Liver (tissue), 9 donors: Measurements from ENCODE around the gene PSPC1. TPM values are rescaled to one million over a fixed set of nuclear protein-coding genes. Genes with fewer than 3 reads are reported as not detected.

Experiments
- DNase-seq: peaks from one replicate; pipeline ENCODE4 v3.0.0-alpha.2; 2017; ENCODE audit warnings: low spot score
- H3K27ac ChIP-seq, 2 donors: one replicate each; pipeline ENCODE4 v1.7.0; 2013; ENCODE audit warnings: inconsistent platforms in 2 of 2, low read length in 2 of 2, control low read depth in 1 of 2, low read depth in 1 of 2, mild to moderate bottlenecking in 1 of 2
- H3K27me3 ChIP-seq, 4 donors: one replicate each; pipeline versions ENCODE4 v1.6.1 to v1.7.0; 2013; ENCODE audit warnings: low read length in 3 of 4, inconsistent platforms in 1 of 4, mild to moderate bottlenecking in 1 of 4, moderate library complexity in 1 of 4; ENCODE audit not compliant: control insufficient read depth in 4 of 4, insufficient read depth in 4 of 4
- H3K36me3 ChIP-seq, 4 donors: one replicate each; pipeline versions ENCODE4 v1.6.1 to v1.7.0; 2013; ENCODE audit warnings: low read length in 3 of 4, mild to moderate bottlenecking in 3 of 4, low read depth in 1 of 4, moderate library complexity in 1 of 4; ENCODE audit not compliant: control insufficient read depth in 4 of 4, insufficient read depth in 3 of 4
- H3K4me1 ChIP-seq, 4 donors: one replicate each; pipeline versions ENCODE4 v1.6.1 to v1.7.0; 2013; ENCODE audit warnings: low read length in 3 of 4, mild to moderate bottlenecking in 3 of 4, moderate library complexity in 1 of 4; ENCODE audit not compliant: control insufficient read depth in 4 of 4, insufficient read depth in 4 of 4
- H3K4me3 ChIP-seq, 3 donors: one replicate each; pipeline versions ENCODE4 v1.6.1 to v1.7.0; 2013; ENCODE audit warnings: low read length in 3 of 3, control low read depth in 1 of 3, low read depth in 1 of 3, mild to moderate bottlenecking in 1 of 3
- H3K9ac ChIP-seq, 2 donors: one replicate each; pipeline ENCODE4 v1.7.0; 2013; ENCODE audit warnings: low read length in 2 of 2, mild to moderate bottlenecking in 2 of 2, moderate library complexity in 2 of 2, control low read depth in 1 of 2, low read depth in 1 of 2
- H3K9me3 ChIP-seq, 4 donors: one replicate each; pipeline versions ENCODE4 v1.6.1 to v1.7.0; 2013; ENCODE audit warnings: low read length in 3 of 4; ENCODE audit not compliant: control insufficient read depth in 4 of 4
- EGR1 ChIP-seq, 2 donors: IDR thresholded peaks; 2 replicates each; pipeline ENCODE4 v1.6.1; 2016 to 2018; ENCODE audit warnings: antibody characterized with exemption in 2 of 2, low read depth in 2 of 2
- FOXA1 ChIP-seq: IDR thresholded peaks from 2 replicates; pipeline ENCODE4 v1.6.1; 2016; ENCODE audit warnings: antibody characterized with exemption
- FOXA2 ChIP-seq: IDR thresholded peaks from 2 replicates; pipeline ENCODE4 v1.6.1; 2016; ENCODE audit warnings: antibody characterized with exemption
- GABPA ChIP-seq, 2 donors: IDR thresholded peaks in 1 of 2; conservative IDR thresholded peaks in 1 of 2; 2 replicates each; pipeline ENCODE4 v1.6.1; 2016; ENCODE audit warnings: antibody characterized with exemption in 2 of 2, mild to moderate bottlenecking in 1 of 2, moderate library complexity in 1 of 2
- HNF4A ChIP-seq, 2 donors: conservative IDR thresholded peaks; 2 replicates each; pipeline ENCODE4 v1.6.1; 2016; ENCODE audit warnings: antibody characterized with exemption in 2 of 2, mild to moderate bottlenecking in 2 of 2
- JUND ChIP-seq, 2 donors: IDR thresholded peaks; 2 replicates each; pipeline ENCODE4 v1.6.1; 2016; ENCODE audit warnings: antibody characterized with exemption in 2 of 2
- MAX ChIP-seq: IDR thresholded peaks from 2 replicates; pipeline ENCODE4 v1.6.1; 2016; ENCODE audit warnings: antibody characterized with exemption
- NR2F2 ChIP-seq: IDR thresholded peaks from 2 replicates; pipeline ENCODE4 v1.6.1; 2016; ENCODE audit warnings: antibody characterized with exemption
- RAD21 ChIP-seq, 2 donors: IDR thresholded peaks; 2 replicates each; pipeline ENCODE4 v1.6.1; 2016; ENCODE audit warnings: antibody characterized with exemption in 2 of 2, mild to moderate bottlenecking in 2 of 2
- REST ChIP-seq: IDR thresholded peaks from 2 replicates; pipeline ENCODE4 v1.6.1; 2016; ENCODE audit warnings: antibody characterized with exemption, mild to moderate bottlenecking
- RXRA ChIP-seq, 2 donors: IDR thresholded peaks; 2 replicates each; pipeline ENCODE4 v1.6.1; 2017 to 2018; ENCODE audit warnings: antibody characterized with exemption in 2 of 2, mild to moderate bottlenecking in 1 of 2
- SP1 ChIP-seq: IDR thresholded peaks from 2 replicates; pipeline ENCODE4 v1.6.1; 2018; ENCODE audit warnings: antibody characterized with exemption, mild to moderate bottlenecking
- YY1 ChIP-seq: IDR thresholded peaks from 2 replicates; pipeline ENCODE4 v1.6.1; 2016; ENCODE audit warnings: antibody characterized with exemption, mild to moderate bottlenecking
- WGBS: extraction: QIAGEN DNeasy Blood & Tissue Kit; methylation state at CpG from one replicate; pipeline ENCODE4 v1.1.7; 2013; 5-methylcytosine and 5-hydroxymethylcytosine counted together
- polyA plus RNA-seq, 2 donors: library from polyadenylated mRNA; stranded (reverse) in 1 of 2; unstranded in 1 of 2; fragments of 200-250 nt in 1 of 2; fragments of >200 nt in 1 of 2; fragmentation: Nextera tagmentation in 1 of 2; extraction: Ambion mirVana in 1 of 2; gene quantifications; one replicate each; pipeline versions ENCODE4 v1.2.1 to v1.2.3, GENCODE V29; 2013 to 2015
- total RNA-seq, 2 donors: library from RNA; depleted of rRNA; stranded (reverse); fragments of >200 nt; gene quantifications; one replicate each; pipeline ENCODE4 v1.2.3, GENCODE V29; 2014
- TF ChIP-seq, protein P1 (sequence below): IDR thresholded peaks from 2 replicates; pipeline ENCODE4 v1.6.1; 2016; ENCODE audit warnings: antibody characterized with exemption
- TF ChIP-seq, protein P2 (sequence below): fragments of 150-350 bp; IDR thresholded peaks from 2 replicates; pipeline ENCODE4 v1.5.1; 2017; ENCODE audit warnings: improper control_type of control experiment, low read depth, low read length; ENCODE audit not compliant: missing input control
- TF ChIP-seq, protein P3 (sequence below): IDR thresholded peaks from 2 replicates; pipeline ENCODE4 v1.6.1; 2016; ENCODE audit warnings: antibody characterized with exemption
- donor health status: healthy.
- donor health status: healthy.
- donor health status: healthy.
- donor health status: healthy.
- donor health status: healthy.

PSPC1 gene
- total and polyA plus RNA-seq, 4 donors, result 7.8 to 38.2 (median 20.1) TPM

GRCh38 chr13:19726611-19727010, 56.1 kb downstream of the PSPC1 start:
- peaks cover 0 to 12% (median 7%) of the 10 kb centered on the region in 4 donors for H3K4me1 ChIP-seq
- H3K4me3 ChIP-seq, result no peak overlapping the region
- H3K9ac ChIP-seq, result no peak overlapping the region
- no peak for DNase-seq
- WGBS, result 88% methylated on average over 1 of the region's 1 CpG
- H3K9me3 ChIP-seq, result no peaks in the 10 kb centered on the region
- peaks cover 3 to 8% (median 5%) of the 10 kb centered on the region in 4 donors for H3K36me3 ChIP-seq
- TF ChIP-seq REST (no peak), YY1 (no peak), FOXA1 (no peak), GABPA (IDR thresholded peaks at IDR 0.05 in 1 of 2, conservative IDR thresholded peaks at IDR 0.05 in 1 of 2) (no peak), EGR1 (IDR thresholded peaks at IDR 0.05; ENCODE audit: low read depth in 2 of 2) (no peak), MAX (no peak), SP1 (no peak), HNF4A (conservative IDR thresholded peaks at IDR 0.05) (no peak)
- TF ChIP-seq, protein P1, sequence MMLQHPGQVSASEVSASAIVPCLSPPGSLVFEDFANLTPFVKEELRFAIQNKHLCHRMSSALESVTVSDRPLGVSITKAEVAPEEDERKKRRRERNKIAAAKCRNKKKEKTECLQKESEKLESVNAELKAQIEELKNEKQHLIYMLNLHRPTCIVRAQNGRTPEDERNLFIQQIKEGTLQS, result no peak
- TF ChIP-seq, protein P2, sequence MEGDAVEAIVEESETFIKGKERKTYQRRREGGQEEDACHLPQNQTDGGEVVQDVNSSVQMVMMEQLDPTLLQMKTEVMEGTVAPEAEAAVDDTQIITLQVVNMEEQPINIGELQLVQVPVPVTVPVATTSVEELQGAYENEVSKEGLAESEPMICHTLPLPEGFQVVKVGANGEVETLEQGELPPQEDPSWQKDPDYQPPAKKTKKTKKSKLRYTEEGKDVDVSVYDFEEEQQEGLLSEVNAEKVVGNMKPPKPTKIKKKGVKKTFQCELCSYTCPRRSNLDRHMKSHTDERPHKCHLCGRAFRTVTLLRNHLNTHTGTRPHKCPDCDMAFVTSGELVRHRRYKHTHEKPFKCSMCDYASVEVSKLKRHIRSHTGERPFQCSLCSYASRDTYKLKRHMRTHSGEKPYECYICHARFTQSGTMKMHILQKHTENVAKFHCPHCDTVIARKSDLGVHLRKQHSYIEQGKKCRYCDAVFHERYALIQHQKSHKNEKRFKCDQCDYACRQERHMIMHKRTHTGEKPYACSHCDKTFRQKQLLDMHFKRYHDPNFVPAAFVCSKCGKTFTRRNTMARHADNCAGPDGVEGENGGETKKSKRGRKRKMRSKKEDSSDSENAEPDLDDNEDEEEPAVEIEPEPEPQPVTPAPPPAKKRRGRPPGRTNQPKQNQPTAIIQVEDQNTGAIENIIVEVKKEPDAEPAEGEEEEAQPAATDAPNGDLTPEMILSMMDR, result no peak
- TF ChIP-seq, protein P3, sequence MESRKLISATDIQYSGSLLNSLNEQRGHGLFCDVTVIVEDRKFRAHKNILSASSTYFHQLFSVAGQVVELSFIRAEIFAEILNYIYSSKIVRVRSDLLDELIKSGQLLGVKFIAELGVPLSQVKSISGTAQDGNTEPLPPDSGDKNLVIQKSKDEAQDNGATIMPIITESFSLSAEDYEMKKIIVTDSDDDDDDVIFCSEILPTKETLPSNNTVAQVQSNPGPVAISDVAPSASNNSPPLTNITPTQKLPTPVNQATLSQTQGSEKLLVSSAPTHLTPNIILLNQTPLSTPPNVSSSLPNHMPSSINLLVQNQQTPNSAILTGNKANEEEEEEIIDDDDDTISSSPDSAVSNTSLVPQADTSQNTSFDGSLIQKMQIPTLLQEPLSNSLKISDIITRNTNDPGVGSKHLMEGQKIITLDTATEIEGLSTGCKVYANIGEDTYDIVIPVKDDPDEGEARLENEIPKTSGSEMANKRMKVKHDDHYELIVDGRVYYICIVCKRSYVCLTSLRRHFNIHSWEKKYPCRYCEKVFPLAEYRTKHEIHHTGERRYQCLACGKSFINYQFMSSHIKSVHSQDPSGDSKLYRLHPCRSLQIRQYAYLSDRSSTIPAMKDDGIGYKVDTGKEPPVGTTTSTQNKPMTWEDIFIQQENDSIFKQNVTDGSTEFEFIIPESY, result no peak
- no peaks in the 10 kb centered on the region for H3K27me3 ChIP-seq
- H3K27ac ChIP-seq, result no peak overlapping the region

DNA sequence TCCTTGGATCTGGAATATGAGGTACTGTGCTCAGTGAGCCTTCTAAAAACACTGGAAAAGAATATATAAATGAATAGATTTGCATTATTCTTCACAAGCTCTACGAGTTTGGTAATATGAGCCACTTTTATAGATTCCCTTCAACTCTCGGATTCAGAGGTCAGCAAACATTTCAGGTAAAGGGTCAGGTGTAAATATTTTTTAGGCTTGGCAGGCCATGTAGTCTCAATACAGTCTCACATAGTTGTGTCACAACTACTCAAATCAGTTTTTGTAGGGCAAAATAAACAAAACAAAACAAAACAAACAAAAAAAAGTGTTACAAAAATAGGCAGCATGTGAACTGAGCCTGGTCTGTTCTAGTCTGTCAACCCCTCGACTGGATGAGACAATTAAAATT, 57.4 kb downstream of the PSPC1 start:
- H3K4me1 ChIP-seq, result peaks cover 0 to 14% (median 7%) of the 10 kb centered on the region in 4 donors
- no peaks in the 10 kb centered on the region for H3K27me3 ChIP-seq
- TF ChIP-seq FOXA2, result peak; percentile 28
- TF ChIP-seq, protein P2, result no peak
- no peak for TF ChIP-seq NR2F2
- peak; percentile 36 for TF ChIP-seq SP1
- no peak for TF ChIP-seq FOXA1
- peak in 1 of 2 donors; percentile 10 for TF ChIP-seq RAD21 (IDR thresholded peaks at IDR 0.05)
- TF ChIP-seq EGR1 (IDR thresholded peaks at IDR 0.05; ENCODE audit: low read depth in 2 of 2), result no peak
- TF ChIP-seq REST, result no peak
- no peak for TF ChIP-seq YY1
- TF ChIP-seq, protein P1, result no peak
- TF ChIP-seq RXRA (IDR thresholded peaks at IDR 0.05), result peak; percentile 51 to 69
- no peak for TF ChIP-seq JUND (IDR thresholded peaks at IDR 0.05)
- peak; percentile 29 to 34 for TF ChIP-seq HNF4A (conservative IDR thresholded peaks at IDR 0.05)
- H3K4me3 ChIP-seq, result no peak overlapping the region
- DNase-seq, result no peak
- peaks cover 3 to 8% (median 4%) of the 10 kb centered on the region in 4 donors for H3K36me3 ChIP-seq
- WGBS, result 35% methylated on average over 3 of the region's 3 CpGs
- no peaks in the 10 kb centered on the region for H3K9me3 ChIP-seq
- H3K27ac ChIP-seq, result peak overlapping the region; percentile 50 to 68
- no peak overlapping the region for H3K9ac ChIP-seq
